CD14-positive monocyte (primary cell): Measurements from ENCODE around the gene ARHGEF10L. TPM values are rescaled to one million over a fixed set of nuclear protein-coding genes. Genes with fewer than 3 reads are reported as not detected.
A peak's percentile ranks its signal among the peaks of the same experiment; 100 is the strongest.

Experiments
- DNase-seq, 3 donors: peaks; one replicate each; pipeline ENCODE4 v3.0.0-alpha.2; 2011 to 2022
- H2AFZ ChIP-seq: 2 replicates; pipeline ENCODE4 v1.6.0; 2012; ENCODE audit warnings: mild to moderate bottlenecking, low read depth, low read length, inconsistent platforms; ENCODE audit not compliant: insufficient read depth, poor library complexity, severe bottlenecking
- H3K27ac ChIP-seq, 2 donors: 1 replicate in 1 of 2; 2 replicates in 1 of 2; pipeline ENCODE4 v1.5.1; 2012 to 2013; ENCODE audit warnings: low read length in 2 of 2, control low read depth in 1 of 2, inconsistent platforms in 1 of 2, low read depth in 1 of 2, mild to moderate bottlenecking in 1 of 2
- H3K27me3 ChIP-seq, 2 donors: one replicate each; pipeline versions ENCODE4 v1.6.0 to v1.6.1; 2011 to 2013; ENCODE audit warnings: low read length in 2 of 2; ENCODE audit not compliant: control insufficient read depth in 2 of 2, insufficient read depth in 2 of 2
- H3K36me3 ChIP-seq, 2 donors: replicated peaks in 1 of 2; 1 replicate in 1 of 2; 2 replicates in 1 of 2; pipeline versions ENCODE4 v1.5.1 to v1.6.1; 2012 to 2013; ENCODE audit warnings: low read length in 2 of 2, control low read depth in 1 of 2, inconsistent platforms in 1 of 2, mild to moderate bottlenecking in 1 of 2; ENCODE audit not compliant: insufficient read depth in 2 of 2, control insufficient read depth in 1 of 2
- H3K4me1 ChIP-seq, 2 donors: 1 replicate in 1 of 2; 2 replicates in 1 of 2; pipeline versions ENCODE4 v1.5.1 to v1.6.1; 2012 to 2013; ENCODE audit warnings: low read length in 2 of 2, control low read depth in 1 of 2, inconsistent platforms in 1 of 2, mild to moderate bottlenecking in 1 of 2, moderate library complexity in 1 of 2; ENCODE audit not compliant: insufficient read depth in 2 of 2, control insufficient read depth in 1 of 2
- H3K4me2 ChIP-seq: replicated peaks from 2 replicates; pipeline ENCODE3; 2012; ENCODE audit warnings: low read length, moderate library complexity, mild to moderate bottlenecking; ENCODE audit not compliant: poor library complexity, severe bottlenecking; ENCODE audit errors: extremely low read depth
- H3K4me3 ChIP-seq, 3 experiments: fragments of 200-600 bp in 1 of 3; sonication (generic) in 1 of 3; replicated peaks in 1 of 3; 1 replicate in 2 of 3; 2 replicates in 1 of 3; pipeline ENCODE4 v1.5.1; 2011 to 2013; ENCODE audit warnings: low read length in 3 of 3, mild to moderate bottlenecking in 3 of 3, control low read depth in 2 of 3, low read depth in 2 of 3, inconsistent platforms in 1 of 3, moderate library complexity in 1 of 3
- H3K79me2 ChIP-seq: 2 replicates; pipeline ENCODE4 v1.6.0; 2012; ENCODE audit warnings: mild to moderate bottlenecking, control low read depth, inconsistent platforms, low read length, moderate library complexity; ENCODE audit not compliant: insufficient read depth
- H3K9ac ChIP-seq: 2 replicates; pipeline ENCODE4 v1.6.0; 2017; ENCODE audit warnings: low read length, mild to moderate bottlenecking; ENCODE audit not compliant: insufficient read depth, poor library complexity, severe bottlenecking
- H3K9me3 ChIP-seq, 2 donors: replicated peaks in 1 of 2; 1 replicate in 1 of 2; 2 replicates in 1 of 2; pipeline versions ENCODE4 v1.5.1 to v1.6.1; 2012 to 2013; ENCODE audit warnings: low read length in 2 of 2, control low read depth in 1 of 2; ENCODE audit not compliant: control insufficient read depth in 1 of 2, insufficient read depth in 1 of 2
- H4K20me1 ChIP-seq: 2 replicates; pipeline ENCODE4 v1.6.0; 2012; ENCODE audit warnings: mild to moderate bottlenecking, low read length, control low read depth, moderate library complexity; ENCODE audit not compliant: insufficient read depth
- H3K27ac Mint-ChIP-seq, 7 donors: one replicate each; pipeline ENCODE4 v1.8.0; 2020; ENCODE audit warnings: mild to moderate bottlenecking in 7 of 7, mixed read lengths in 7 of 7, moderate library complexity in 6 of 7, inconsistent platforms in 2 of 7
- H3K27me3 Mint-ChIP-seq, 3 donors: one replicate each; pipeline ENCODE4 v1.8.0; 2021 to 2022; ENCODE audit warnings: low read depth in 3 of 3, mild to moderate bottlenecking in 3 of 3, mixed read lengths in 3 of 3, moderate library complexity in 3 of 3, inconsistent platforms in 1 of 3
- H3K36me3 Mint-ChIP-seq, 2 donors: one replicate each; pipeline ENCODE4 v1.8.0; 2020; ENCODE audit warnings: mixed read lengths in 2 of 2, inconsistent platforms in 1 of 2, mild to moderate bottlenecking in 1 of 2
- H3K4me1 Mint-ChIP-seq: one replicate; pipeline ENCODE4 v1.8.0; 2020; ENCODE audit warnings: mild to moderate bottlenecking, mixed read lengths
- H3K4me3 Mint-ChIP-seq, 2 donors: one replicate each; pipeline ENCODE4 v1.8.0; 2020; ENCODE audit warnings: mild to moderate bottlenecking in 2 of 2, mixed read lengths in 2 of 2, moderate library complexity in 1 of 2
- H3K9me3 Mint-ChIP-seq, 7 donors: one replicate each; pipeline ENCODE4 v1.8.0; 2020 to 2022; ENCODE audit warnings: mixed read lengths in 7 of 7, mild to moderate bottlenecking in 6 of 7, moderate library complexity in 6 of 7, inconsistent platforms in 2 of 7
- CTCF ChIP-seq: fragments of 200-600 bp; IDR thresholded peaks from one replicate; pipeline ENCODE4 v1.8.0; 2022; ENCODE audit warnings: antibody characterized with exemption, mild to moderate bottlenecking
- WGBS: methylation state at CpG from one replicate; pipeline ENCODE4 v1.1.5; 2013; ENCODE audit warnings: missing lambda C conversion rate; ENCODE audit not compliant: insufficient coverage; 5-methylcytosine and 5-hydroxymethylcytosine counted together
- intact Hi-C, 2 donors: fragments of 100-400 bp; cut with micrococcal nuclease; formaldehyde crosslinking; loops; one replicate each; pipeline versions ENCODE4 v1.15.0 to v1.15.1; 2023
- polyA plus RNA-seq, 3 donors: library from polyadenylated mRNA; depleted of rRNA in 1 of 3; unstranded in 2 of 3; stranded (reverse) in 1 of 3; fragments of 300-500 nt in 2 of 3; fragments of >200 nt in 1 of 3; fragmentation: Illumina TruSeq in 2 of 3; gene quantifications; 1 replicate in 2 of 3; 2 replicates in 1 of 3; pipeline ENCODE4 v1.2.3, GENCODE V29; 2012 to 2021

Gene ARHGEF10L
- polyA plus RNA-seq, 3 donors: 20.7 to 95.7 (median 23.7) TPM

GRCh38 chr1:17554954-17555353 is 15.5 kb downstream of the ARHGEF10L start:
- Histone ChIP-seq H3K4me3 (no peak overlapping the region), H3K4me1 (no peaks in the 10 kb centered on the region), H3K9ac (no peak overlapping the region), H3K4me2 (no peak overlapping the region), H3K9me3 (no peaks in the 10 kb centered on the region), H3K27ac (no peak overlapping the region), H3K27me3 (no peaks in the 10 kb centered on the region), H3K79me2 (no peaks in the 10 kb centered on the region), H2AFZ (no peak overlapping the region), H4K20me1 (no peaks in the 10 kb centered on the region), H3K36me3 (no peaks in the 10 kb centered on the region)
- TF ChIP-seq CTCF: no peak
- Mint-ChIP-seq H3K4me1 (peaks cover 3% of the 10 kb centered on the region), H3K4me3 (no peak overlapping the region), H3K36me3 (no peaks in the 10 kb centered on the region), H3K27ac (peak overlapping the region in 1 of 7 donors; percentile 57), H3K27me3 (peaks cover 10 to 24% (median 16%) of the 10 kb centered on the region in 3 donors), H3K9me3 (no peaks in the 10 kb centered on the region)
- intact Hi-C loops: no loop called here
- no CpG with 5 or more reads among the region's 2 CpGs for WGBS
- DNase-seq: no peak

DNA sequence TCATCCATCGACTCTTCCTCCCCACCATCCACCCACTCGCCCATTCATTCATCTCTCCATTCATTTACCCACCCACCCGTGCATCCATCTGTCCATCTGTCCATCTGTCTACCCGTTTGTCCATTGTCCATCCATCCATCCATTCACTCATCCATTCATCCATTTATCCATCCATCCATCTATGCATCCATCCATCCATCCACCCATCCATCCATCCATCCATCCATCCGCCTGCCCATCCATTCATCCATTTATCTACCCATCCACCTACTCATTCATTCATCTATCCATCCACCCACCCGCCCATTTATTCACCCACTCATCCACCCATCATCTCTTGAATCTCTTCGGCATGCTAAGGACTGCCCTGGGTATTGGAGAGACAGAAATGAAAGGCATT is 18.5 kb downstream of the ARHGEF10L start:
- H3K36me3 Mint-ChIP-seq: no peaks in the 10 kb centered on the region
- Histone ChIP-seq H3K9ac (no peak overlapping the region), H4K20me1 (no peaks in the 10 kb centered on the region), H3K27me3 (no peaks in the 10 kb centered on the region), H3K36me3 (no peaks in the 10 kb centered on the region), H3K9me3 (no peaks in the 10 kb centered on the region), H3K27ac (no peak overlapping the region), H3K4me2 (no peak overlapping the region), H3K4me1 (peaks cover 0 to 10% of the 10 kb centered on the region in 2 donors), H2AFZ (no peak overlapping the region), H3K79me2 (no peaks in the 10 kb centered on the region), H3K4me3 (no peak overlapping the region)
- peaks cover 0 to 11% (median 7%) of the 10 kb centered on the region in 3 donors for H3K27me3 Mint-ChIP-seq
- peaks cover 11% of the 10 kb centered on the region for H3K4me1 Mint-ChIP-seq
- H3K4me3 Mint-ChIP-seq: no peak overlapping the region
- 96% methylated on average over 4 of the region's 7 CpGs for WGBS
- no peak overlapping the region for H3K27ac Mint-ChIP-seq
- H3K9me3 Mint-ChIP-seq: no peaks in the 10 kb centered on the region
- intact Hi-C loops: no loop called here
- no peak for TF ChIP-seq CTCF
- no peak for DNase-seq
